Measurements from ENCODE around the gene NPAS1. TPM values are rescaled to one million over a fixed set of nuclear protein-coding genes. Genes with fewer than 3 reads are reported as not detected.
"Not testable (repeated sequence)": the region's sequence is repeated elsewhere in the genome, so short reads cannot be mapped to it uniquely, and the experiment has no call there.

NPAS1 gene
- total RNA-seq, 1 donor from 2014 or later: 3.9 TPM

DNA sequence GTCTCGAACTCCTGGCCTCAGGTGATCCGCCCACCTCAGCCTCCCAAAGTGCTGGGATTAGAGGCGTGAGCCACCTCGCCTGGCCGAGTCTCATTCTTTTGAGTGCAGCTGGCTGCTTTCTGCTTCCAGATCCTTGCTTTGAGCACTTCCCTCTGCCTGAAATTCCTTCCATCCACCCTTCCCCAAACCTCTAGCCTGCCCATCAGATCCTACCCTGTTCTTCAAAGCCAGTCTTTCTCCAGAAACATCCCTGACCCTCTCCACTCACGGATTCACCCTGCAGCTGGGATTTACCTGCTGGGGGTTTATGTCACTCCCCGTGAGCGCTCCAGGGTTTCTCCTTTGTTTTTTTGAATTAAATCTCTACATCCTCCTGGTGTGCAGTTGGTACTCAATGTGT, 13.1 kb upstream of the NPAS1 start:
- H3K27me3 Mint-ChIP-seq (ENCODE audit: low read depth): no peaks in the 10 kb centered on the region
- no peak overlapping the region for H3K4me3 Mint-ChIP-seq
- H3K9me3 Mint-ChIP-seq: no peaks in the 10 kb centered on the region
- DNase-seq (ENCODE audit: low spot score in 2 of 2, unreplicated experiment in 2 of 2): no peak
- H3K36me3 Mint-ChIP-seq: peaks cover 2% of the 10 kb centered on the region
- TF ChIP-seq, protein P1, sequence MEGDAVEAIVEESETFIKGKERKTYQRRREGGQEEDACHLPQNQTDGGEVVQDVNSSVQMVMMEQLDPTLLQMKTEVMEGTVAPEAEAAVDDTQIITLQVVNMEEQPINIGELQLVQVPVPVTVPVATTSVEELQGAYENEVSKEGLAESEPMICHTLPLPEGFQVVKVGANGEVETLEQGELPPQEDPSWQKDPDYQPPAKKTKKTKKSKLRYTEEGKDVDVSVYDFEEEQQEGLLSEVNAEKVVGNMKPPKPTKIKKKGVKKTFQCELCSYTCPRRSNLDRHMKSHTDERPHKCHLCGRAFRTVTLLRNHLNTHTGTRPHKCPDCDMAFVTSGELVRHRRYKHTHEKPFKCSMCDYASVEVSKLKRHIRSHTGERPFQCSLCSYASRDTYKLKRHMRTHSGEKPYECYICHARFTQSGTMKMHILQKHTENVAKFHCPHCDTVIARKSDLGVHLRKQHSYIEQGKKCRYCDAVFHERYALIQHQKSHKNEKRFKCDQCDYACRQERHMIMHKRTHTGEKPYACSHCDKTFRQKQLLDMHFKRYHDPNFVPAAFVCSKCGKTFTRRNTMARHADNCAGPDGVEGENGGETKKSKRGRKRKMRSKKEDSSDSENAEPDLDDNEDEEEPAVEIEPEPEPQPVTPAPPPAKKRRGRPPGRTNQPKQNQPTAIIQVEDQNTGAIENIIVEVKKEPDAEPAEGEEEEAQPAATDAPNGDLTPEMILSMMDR (IDR thresholded peaks at IDR 0.05; ENCODE audit: unreplicated experiment): no peak
- no peaks in the 10 kb centered on the region for H3K4me1 Mint-ChIP-seq
- no peak overlapping the region for H3K27ac Mint-ChIP-seq

DNA sequence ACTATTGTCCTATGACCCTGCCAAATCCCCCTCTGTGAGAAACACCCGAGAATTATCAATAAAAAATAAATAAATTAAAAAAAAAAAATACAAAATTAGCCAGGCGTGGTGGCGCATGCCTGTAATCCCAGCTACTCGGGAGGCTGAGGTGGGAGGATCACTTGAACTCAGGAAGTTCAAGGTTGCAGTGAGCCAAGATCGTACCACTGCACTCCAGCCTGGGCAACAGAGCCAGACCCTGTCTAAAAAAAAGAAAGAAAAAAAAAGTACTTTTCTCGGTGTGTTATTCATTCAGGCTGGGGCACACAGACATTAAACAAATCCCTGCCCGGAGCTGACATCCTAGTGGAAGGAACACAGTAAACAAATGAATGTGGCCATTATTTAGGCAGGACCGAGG, 9.1 kb upstream of the NPAS1 start:
- H3K27me3 Mint-ChIP-seq (ENCODE audit: low read depth); H3K9me3 Mint-ChIP-seq; H3K27ac Mint-ChIP-seq; H3K4me3 Mint-ChIP-seq; H3K36me3 Mint-ChIP-seq; H3K4me1 Mint-ChIP-seq; DNase-seq (ENCODE audit: low spot score in 2 of 2, unreplicated experiment in 2 of 2): not testable (repeated sequence)

DNA sequence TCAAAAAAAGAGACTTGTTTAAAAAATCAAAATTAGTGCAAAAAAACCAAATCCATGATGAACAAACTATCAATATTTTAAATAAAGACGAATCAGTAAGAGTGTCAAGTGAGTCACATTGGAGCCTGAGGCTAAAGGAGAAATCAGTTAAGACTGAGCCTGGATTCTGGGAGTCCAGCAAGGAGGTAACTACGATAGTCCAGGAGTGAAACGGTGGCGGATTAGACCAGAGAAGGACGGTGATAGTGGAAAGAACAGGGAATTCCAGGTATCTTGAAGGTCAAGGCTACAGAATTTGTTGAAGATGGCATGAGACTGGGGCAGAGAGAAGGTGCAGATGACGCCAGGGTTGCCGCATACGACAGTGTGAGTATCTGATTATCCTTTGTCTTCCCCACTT, 7.0 kb upstream of the NPAS1 start:
- no peak overlapping the region for H3K4me3 Mint-ChIP-seq

DNA sequence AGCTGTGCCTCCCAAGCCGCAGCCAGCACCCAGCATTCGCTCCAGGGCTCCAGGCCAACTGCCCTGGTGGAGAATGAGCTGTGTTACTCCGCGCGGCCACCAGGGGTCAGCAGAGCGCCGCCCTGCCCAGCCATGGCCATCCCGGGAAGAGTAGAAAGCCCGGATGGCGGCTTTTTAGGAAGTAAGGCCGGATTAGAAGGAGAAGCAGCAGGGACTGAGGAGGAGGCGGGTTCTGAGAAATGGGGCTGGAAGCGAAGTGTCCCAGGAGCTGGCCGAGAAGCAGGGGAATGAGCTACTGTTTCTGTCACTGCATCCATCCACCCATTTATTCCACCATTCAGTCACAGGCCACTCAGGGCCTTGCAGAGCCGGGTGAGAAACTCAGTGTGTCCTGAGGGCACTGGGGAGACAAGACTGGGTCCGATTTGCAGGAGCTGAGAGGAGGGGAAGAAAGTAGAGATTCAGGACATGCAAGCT, 6.6 kb upstream of the NPAS1 start:
- H3K9me3 Mint-ChIP-seq: no peaks in the 10 kb centered on the region
- no peak overlapping the region for H3K4me3 Mint-ChIP-seq

More for the DNA sequence above, 7.0 kb upstream of the NPAS1 start:
- peaks cover 4% of the 10 kb centered on the region for H3K4me1 Mint-ChIP-seq
- H3K9me3 Mint-ChIP-seq: no peaks in the 10 kb centered on the region
- no peak for DNase-seq (ENCODE audit: low spot score in 2 of 2, unreplicated experiment in 2 of 2)
- peaks cover 2% of the 10 kb centered on the region for H3K36me3 Mint-ChIP-seq
- no peaks in the 10 kb centered on the region for H3K27me3 Mint-ChIP-seq (ENCODE audit: low read depth)
- H3K27ac Mint-ChIP-seq: no peak overlapping the region
- TF ChIP-seq, protein P1 (IDR thresholded peaks at IDR 0.05; ENCODE audit: unreplicated experiment): no peak

DNA sequence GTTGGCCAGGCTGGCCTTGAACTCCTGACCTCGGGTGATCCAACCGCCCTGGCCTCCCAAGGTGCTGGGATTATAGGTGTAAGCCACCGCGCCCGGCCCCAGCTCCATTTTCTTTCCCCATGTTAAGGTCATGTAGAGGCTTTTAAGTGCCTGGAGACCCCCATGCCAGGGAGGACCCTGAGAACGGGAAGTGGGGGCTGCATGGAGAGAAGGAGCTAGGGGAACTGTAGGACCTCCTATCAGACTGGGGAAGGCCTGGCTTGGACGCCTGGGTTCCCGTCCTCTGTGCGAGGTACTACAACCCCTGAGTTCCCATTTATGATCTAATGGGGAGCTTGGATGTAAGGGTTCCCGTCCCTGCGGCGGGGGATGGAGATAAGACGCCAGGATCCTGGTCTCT, 714 bp upstream of the NPAS1 start:
- Mint-ChIP-seq H3K36me3 (no peaks in the 10 kb centered on the region), H3K9me3 (no peaks in the 10 kb centered on the region), H3K27me3 (ENCODE audit: low read depth) (peaks cover 52% of the 10 kb centered on the region), H3K4me1 (peaks cover 11% of the 10 kb centered on the region), H3K27ac (no peak overlapping the region), H3K4me3 (peak overlapping the region; percentile 54)
- no peak for DNase-seq (ENCODE audit: low spot score in 2 of 2, unreplicated experiment in 2 of 2)
- TF ChIP-seq, protein P1 (IDR thresholded peaks at IDR 0.05; ENCODE audit: unreplicated experiment): no peak

More for the DNA sequence above, 6.6 kb upstream of the NPAS1 start:
- peak; percentile 64 to 91 for DNase-seq (ENCODE audit: low spot score in 2 of 2, unreplicated experiment in 2 of 2)
- no peak overlapping the region for H3K27ac Mint-ChIP-seq
- H3K36me3 Mint-ChIP-seq: peaks cover 2% of the 10 kb centered on the region
- H3K4me1 Mint-ChIP-seq: peaks cover 4% of the 10 kb centered on the region
- TF ChIP-seq, protein P1 (IDR thresholded peaks at IDR 0.05; ENCODE audit: unreplicated experiment): peak; percentile 99
- no peaks in the 10 kb centered on the region for H3K27me3 Mint-ChIP-seq (ENCODE audit: low read depth)

DNA sequence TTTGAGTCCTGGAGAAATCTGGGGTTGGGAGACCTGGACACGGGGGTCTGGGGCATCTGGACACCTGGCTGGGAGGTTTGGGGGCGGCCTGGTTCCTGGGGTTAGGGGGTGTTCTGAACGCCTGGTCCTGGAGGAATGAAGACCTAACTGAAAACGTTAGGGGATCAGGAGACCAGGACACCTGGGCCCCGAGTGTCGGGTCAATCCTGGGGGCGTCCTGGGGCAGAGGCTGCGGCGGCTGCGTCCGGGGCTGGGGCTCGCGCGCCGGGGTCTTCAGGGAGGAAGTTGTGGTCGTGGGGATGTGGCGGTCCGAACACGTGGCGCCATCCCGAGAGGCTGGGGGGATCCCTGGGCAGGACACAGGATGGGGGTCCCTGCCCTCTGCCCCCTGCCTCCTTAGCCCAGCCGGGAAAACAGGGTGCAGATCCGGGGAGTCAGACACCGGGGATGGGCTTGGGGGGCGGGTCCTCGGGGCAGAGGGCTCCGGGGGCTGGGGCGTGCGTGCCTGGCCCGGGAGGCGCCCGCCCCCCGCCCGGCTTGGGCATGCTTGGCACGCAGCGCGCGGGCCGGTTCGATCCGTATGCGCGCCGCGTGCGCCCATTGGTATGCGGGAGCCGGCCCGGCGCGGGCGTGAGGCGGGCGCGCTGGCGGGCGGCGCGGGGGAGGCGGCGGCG, 632 bp downstream of the NPAS1 start:
- DNase-seq (ENCODE audit: low spot score in 2 of 2, unreplicated experiment in 2 of 2): no peak
- Mint-ChIP-seq H3K36me3 (no peaks in the 10 kb centered on the region), H3K9me3 (no peaks in the 10 kb centered on the region), H3K27me3 (ENCODE audit: low read depth) (peaks cover 63% of the 10 kb centered on the region), H3K27ac (no peak overlapping the region), H3K4me3 (peak overlapping the region; percentile 56), H3K4me1 (peaks cover 11% of the 10 kb centered on the region)
- TF ChIP-seq, protein P1 (IDR thresholded peaks at IDR 0.05; ENCODE audit: unreplicated experiment): no peak

Measured in mesothelial cell of epicardium (in vitro differentiated cells).